ENCODE results near the gene NXPH1.

Gene NXPH1

GRCh38 chr7:8590225-8590624 lies 156.8 kb downstream of the NXPH1 start:
- TF ChIP-seq CTCF (IDR thresholded peaks at IDR 0.05; ENCODE audit: low read depth, low read length, missing control alignments) = no peak
- DNase-seq (ENCODE audit: low read depth) = no peak
- H3K4me3 ChIP-seq (ENCODE audit: low read depth, low read length) = no peak overlapping the region

DNA sequence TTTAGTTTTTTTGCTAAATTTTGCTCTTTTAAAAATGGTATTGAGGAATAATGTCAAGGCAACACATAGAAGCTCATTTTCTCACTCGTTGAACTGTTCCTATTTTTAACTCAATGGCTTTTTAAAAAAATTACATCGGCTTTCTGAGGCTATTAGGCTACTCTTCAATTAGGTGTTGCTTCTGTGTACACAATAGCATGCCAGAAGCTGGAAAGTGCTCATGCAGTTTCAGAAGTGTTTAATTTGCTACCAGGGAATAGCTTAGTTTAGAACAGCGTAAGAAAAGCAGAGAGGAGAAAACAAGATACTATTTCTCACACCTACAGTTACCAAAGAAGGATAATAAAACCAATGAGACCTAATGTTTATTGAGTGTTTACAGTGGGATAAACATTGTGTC lies 157.4 kb downstream of the NXPH1 start:
- DNase-seq (ENCODE audit: low read depth) = no peak
- no peak overlapping the region for H3K4me3 ChIP-seq (ENCODE audit: low read depth, low read length)
- no peak for TF ChIP-seq CTCF (IDR thresholded peaks at IDR 0.05; ENCODE audit: low read depth, low read length, missing control alignments)

DNA sequence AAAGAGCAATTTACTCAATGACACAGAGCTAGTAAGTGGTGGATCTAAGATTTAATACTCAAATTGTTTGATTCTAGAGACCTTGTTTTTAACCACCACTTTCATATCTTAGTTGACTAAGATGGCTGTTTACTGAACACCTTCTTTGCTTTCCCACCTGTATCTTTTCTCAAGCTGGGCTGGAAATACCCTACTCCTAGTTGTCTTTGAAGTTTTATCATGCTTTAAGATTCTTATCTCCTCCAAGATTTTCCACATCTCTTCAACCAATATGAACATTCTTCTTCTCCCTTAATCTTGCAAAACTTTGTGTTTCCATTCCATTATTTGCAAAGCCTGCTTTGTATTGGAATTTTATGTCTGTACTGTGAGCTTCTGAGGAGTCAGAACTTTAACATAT lies 157.9 kb downstream of the NXPH1 start:
- no peak for DNase-seq (ENCODE audit: low read depth)
- H3K4me3 ChIP-seq (ENCODE audit: low read depth, low read length) = no peak overlapping the region
- TF ChIP-seq CTCF (IDR thresholded peaks at IDR 0.05; ENCODE audit: low read depth, low read length, missing control alignments) = no peak

DNA sequence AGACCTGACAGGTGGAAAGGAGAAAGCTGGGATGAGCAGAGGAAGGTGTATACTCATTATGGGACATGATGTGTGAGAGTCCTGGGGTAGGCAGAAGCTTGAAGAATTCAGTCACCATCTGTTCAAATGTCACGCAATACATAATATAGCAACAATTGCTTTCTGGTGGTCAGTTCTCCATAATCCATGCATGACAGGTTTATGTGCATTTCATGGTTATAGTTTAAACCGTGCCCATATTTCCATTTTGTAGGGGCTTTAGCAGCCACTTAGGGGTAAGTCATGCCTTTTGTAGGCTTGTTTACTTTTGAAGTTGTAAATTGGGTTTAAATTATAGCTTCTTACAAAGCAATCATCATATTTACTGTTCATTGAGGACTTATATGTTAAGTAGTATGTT lies 158.8 kb downstream of the NXPH1 start:
- no peak for DNase-seq (ENCODE audit: low read depth)
- H3K4me3 ChIP-seq (ENCODE audit: low read depth, low read length) = no peak overlapping the region
- TF ChIP-seq CTCF (IDR thresholded peaks at IDR 0.05; ENCODE audit: low read depth, low read length, missing control alignments) = no peak

DNA sequence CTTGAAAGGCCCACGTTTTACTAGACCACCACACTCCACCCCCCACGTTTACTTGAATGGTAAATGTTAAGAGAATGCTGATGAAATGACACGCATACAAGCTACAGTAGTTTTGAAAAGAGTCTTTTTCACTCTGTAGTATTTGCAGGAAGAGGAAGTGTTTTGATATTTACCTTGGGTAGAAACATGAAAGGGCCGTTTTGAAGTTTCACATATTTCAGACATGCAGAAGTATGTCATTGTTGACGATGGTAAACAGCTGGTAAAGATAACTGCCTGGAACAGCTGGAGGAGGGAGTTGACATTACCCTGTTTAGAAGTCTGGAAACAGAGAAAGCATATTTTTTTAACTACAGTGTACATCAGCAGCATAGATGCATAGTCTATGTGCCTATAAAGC lies 160.7 kb downstream of the NXPH1 start:
- DNase-seq (ENCODE audit: low read depth) = no peak
- no peak for TF ChIP-seq CTCF (IDR thresholded peaks at IDR 0.05; ENCODE audit: low read depth, low read length, missing control alignments)
- no peak overlapping the region for H3K4me3 ChIP-seq (ENCODE audit: low read depth, low read length)

GRCh38 chr7:8597565-8597964 lies 164.2 kb downstream of the NXPH1 start:
- no peak for TF ChIP-seq CTCF (IDR thresholded peaks at IDR 0.05; ENCODE audit: low read depth, low read length, missing control alignments)
- no peak for DNase-seq (ENCODE audit: low read depth)
- H3K4me3 ChIP-seq (ENCODE audit: low read depth, low read length) = no peak overlapping the region

GRCh38 chr7:8601121-8601520 lies 167.7 kb downstream of the NXPH1 start:
- no peak for DNase-seq (ENCODE audit: low read depth)
- no peak overlapping the region for H3K4me3 ChIP-seq (ENCODE audit: low read depth, low read length)

More at GRCh38 chr7:8601121-8601520, 167.7 kb downstream of the NXPH1 start:
- no peak for TF ChIP-seq CTCF (IDR thresholded peaks at IDR 0.05; ENCODE audit: low read depth, low read length, missing control alignments)

All from GM12864 (cell line).